Cardiac septum (tissue), 1 donor: ENCODE data around the gene C2CD4D. TPM values are rescaled to one million over a fixed set of nuclear protein-coding genes. Genes with fewer than 3 reads are reported as not detected.
A peak's percentile ranks its signal among the peaks of the same experiment; 100 is the strongest.

Experiments
- DNase-seq: peaks from one replicate; pipeline ENCODE4 v3.0.0-alpha.2; 2020; ENCODE audit warnings: low spot score
- intact Hi-C: fragments of 100-400 bp; cut with DNase I; formaldehyde crosslinking; loops from one replicate; pipeline ENCODE4 v1.14.0; 2022
- total RNA-seq: library from RNA; stranded (reverse); fragmentation: NEBNext Ultra II Directional; extraction: Animal tissue kit (Norgen Biotek cat#: 25700); gene quantifications from one replicate; pipeline ENCODE4 v1.2.1, GENCODE V29; 2021
- donor health status: DM: no; HTN: no; CAD: no.

The C2CD4D gene
- total RNA-seq, 1 donor from 2014 or later: not detected

GRCh38 chr1:151838222-151839081, 1.2 kb downstream of the C2CD4D start:
- intact Hi-C loops: loop anchor here (5.0 to 10.0 kb wide), 4 partner anchors 104 to 394 kb away; no protein-coding TSS in a partner anchor
- DNase-seq: no peak

- no peak for DNase-seq
- intact Hi-C loops: loop anchor here (5.0 to 10.0 kb wide), 4 partner anchors 103 to 393 kb away; no protein-coding TSS in a partner anchor
Measured at GRCh38 chr1:151837884-151838221, 1.8 kb downstream of the C2CD4D start.

- DNase-seq: no peak
Measured at GRCh38 chr1:151837197-151837596, 2.4 kb downstream of the C2CD4D start.

GRCh38 chr1:151835596-151835995, 4.0 kb downstream of the C2CD4D start:
- intact Hi-C loops: loop anchor here (5.0 to 10.0 kb wide), 4 partner anchors 101 to 391 kb away; no protein-coding TSS in a partner anchor
- no peak for DNase-seq

More at GRCh38 chr1:151837197-151837596, 2.4 kb downstream of the C2CD4D start:
- intact Hi-C loops: loop anchor here (5.0 to 10.0 kb wide), 4 partner anchors 102 to 392 kb away; no protein-coding TSS in a partner anchor

- intact Hi-C loops: loop anchor here (5.0 to 10.0 kb wide), 3 partner anchors 72 to 389 kb away; partner anchors contain the start of gene MRPL9
Measured at GRCh38 chr1:151834239-151834638, 5.4 kb downstream of the C2CD4D start.

GRCh38 chr1:151833172-151833900, 6.3 kb downstream of the C2CD4D start:
- intact Hi-C loops: loop anchor here (2.0 to 10.0 kb wide), 4 partner anchors 43 to 389 kb away; partner anchors contain the start of genes MRPL9 and TDRKH
- DNase-seq: no peak

More at GRCh38 chr1:151834239-151834638, 5.4 kb downstream of the C2CD4D start:
- no peak for DNase-seq

- intact Hi-C loops: loop anchor here (2.0 to 10.0 kb wide), 4 partner anchors 42 to 388 kb away; partner anchors contain the start of genes MRPL9 and TDRKH
- DNase-seq: peak; percentile 90
Measured at GRCh38 chr1:151832318-151832980, 7.2 kb downstream of the C2CD4D start.

GRCh38 chr1:151831605-151832004, 8.0 kb downstream of the C2CD4D start, which contains the start of gene RORC:
TSS of gene RORC (minus strand) at chr1:151831802. CDS start at chr1:151831764, 38 bp downstream.
- intact Hi-C loops: loop anchor here (2.0 to 10.0 kb wide), 4 partner anchors 41 to 387 kb away; partner anchors contain the start of genes MRPL9 and TDRKH
- no peak for DNase-seq

GRCh38 chr1:151831256-151831591, 8.4 kb downstream of the C2CD4D start:
- DNase-seq: no peak
- intact Hi-C loops: loop anchor here (5.0 to 10.0 kb wide), 3 partner anchors 69 to 386 kb away; partner anchors contain the start of gene MRPL9

- intact Hi-C loops: loop anchor here (5.0 to 10.0 kb wide), 3 partner anchors 68 to 385 kb away; partner anchors contain the start of gene MRPL9
- no peak for DNase-seq
Measured at GRCh38 chr1:151830055-151830454, 9.6 kb downstream of the C2CD4D start.

GRCh38 chr1:151829352-151830046, 10.1 kb downstream of the C2CD4D start:
- DNase-seq: no peak
- intact Hi-C loops: loop anchor here (5.0 to 10.0 kb wide), 3 partner anchors 67 to 385 kb away; partner anchors contain the start of gene MRPL9

GRCh38 chr1:151828921-151829320, 10.7 kb downstream of the C2CD4D start:
- intact Hi-C loops: no loop called here
- no peak for DNase-seq

GRCh38 chr1:151827853-151828252, 11.8 kb downstream of the C2CD4D start:
- DNase-seq: no peak

GRCh38 chr1:151825751-151826660, 13.6 kb downstream of the C2CD4D start:
- DNase-seq: no peak
- intact Hi-C loops: no loop called here

More at GRCh38 chr1:151827853-151828252, 11.8 kb downstream of the C2CD4D start:
- intact Hi-C loops: no loop called here

GRCh38 chr1:151825204-151825603, 14.4 kb downstream of the C2CD4D start:
- no peak for DNase-seq
- intact Hi-C loops: no loop called here

GRCh38 chr1:151823175-151823574, 16.4 kb downstream of the C2CD4D start:
- DNase-seq: no peak
- intact Hi-C loops: no loop called here

- intact Hi-C loops: no loop called here
- no peak for DNase-seq
Measured at GRCh38 chr1:151822404-151822803, 17.2 kb downstream of the C2CD4D start.

- no peak for DNase-seq
- intact Hi-C loops: no loop called here
Measured at GRCh38 chr1:151820940-151821339, 18.7 kb downstream of the C2CD4D start.
